AG09319 (cell line): ENCODE data around the gene AASDH.

Experiments
- DNase-seq: peaks from one replicate; pipeline ENCODE4 v3.0.0-alpha.2; 2010; ENCODE audit warnings: low read depth; ENCODE audit errors: extremely low read depth
- TF ChIP-seq, protein P1 (sequence below): IDR thresholded peaks from 2 replicates; pipeline ENCODE4 v1.5.1; 2011; ENCODE audit warnings: low read depth, mild to moderate bottlenecking, inconsistent platforms, low read length, moderate library complexity

Gene AASDH

DNA sequence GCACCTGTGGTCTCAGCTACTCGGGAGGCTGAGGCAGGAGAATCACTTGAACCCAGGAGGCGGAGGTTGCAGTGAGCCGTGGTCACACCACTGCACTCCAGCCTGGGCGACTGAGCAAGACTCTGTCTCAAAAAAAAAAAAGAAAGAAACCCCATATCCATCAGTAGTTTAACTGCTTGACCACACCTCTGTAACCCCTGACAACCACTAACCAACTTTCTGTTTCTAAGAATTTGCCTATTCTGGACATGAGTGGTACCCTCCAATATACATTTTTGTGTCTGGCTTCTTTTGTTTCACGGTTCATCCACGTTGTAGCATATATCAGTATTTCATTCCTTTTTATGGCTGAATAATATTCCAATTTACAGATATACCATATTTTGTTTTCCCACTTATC is 39.0 kb upstream of the AASDH start:
- DNase-seq = no peak

DNA sequence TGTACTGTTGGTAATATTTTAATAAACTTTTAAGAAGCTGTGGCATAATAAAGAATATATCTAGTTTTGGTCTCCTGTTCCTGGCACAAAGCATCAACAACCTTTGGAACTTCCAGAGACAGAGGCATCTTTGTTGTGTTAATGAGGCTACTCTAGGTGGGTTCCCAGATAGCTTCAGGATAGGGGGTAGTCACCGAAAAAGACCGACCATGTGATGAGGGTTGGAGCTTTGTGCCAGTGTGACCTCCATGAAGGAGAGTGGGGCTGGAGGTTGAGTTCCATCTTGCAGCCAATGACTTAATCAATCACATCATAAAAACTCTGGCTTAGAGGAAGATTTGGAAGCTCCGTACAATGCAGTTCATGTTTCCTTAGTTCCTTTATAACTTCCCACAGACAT is 38.2 kb upstream of the AASDH start:
- DNase-seq = no peak
- TF ChIP-seq, protein P1, sequence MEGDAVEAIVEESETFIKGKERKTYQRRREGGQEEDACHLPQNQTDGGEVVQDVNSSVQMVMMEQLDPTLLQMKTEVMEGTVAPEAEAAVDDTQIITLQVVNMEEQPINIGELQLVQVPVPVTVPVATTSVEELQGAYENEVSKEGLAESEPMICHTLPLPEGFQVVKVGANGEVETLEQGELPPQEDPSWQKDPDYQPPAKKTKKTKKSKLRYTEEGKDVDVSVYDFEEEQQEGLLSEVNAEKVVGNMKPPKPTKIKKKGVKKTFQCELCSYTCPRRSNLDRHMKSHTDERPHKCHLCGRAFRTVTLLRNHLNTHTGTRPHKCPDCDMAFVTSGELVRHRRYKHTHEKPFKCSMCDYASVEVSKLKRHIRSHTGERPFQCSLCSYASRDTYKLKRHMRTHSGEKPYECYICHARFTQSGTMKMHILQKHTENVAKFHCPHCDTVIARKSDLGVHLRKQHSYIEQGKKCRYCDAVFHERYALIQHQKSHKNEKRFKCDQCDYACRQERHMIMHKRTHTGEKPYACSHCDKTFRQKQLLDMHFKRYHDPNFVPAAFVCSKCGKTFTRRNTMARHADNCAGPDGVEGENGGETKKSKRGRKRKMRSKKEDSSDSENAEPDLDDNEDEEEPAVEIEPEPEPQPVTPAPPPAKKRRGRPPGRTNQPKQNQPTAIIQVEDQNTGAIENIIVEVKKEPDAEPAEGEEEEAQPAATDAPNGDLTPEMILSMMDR = no peak

More for the DNA sequence above, 39.0 kb upstream of the AASDH start:
- TF ChIP-seq, protein P1 = no peak

DNA sequence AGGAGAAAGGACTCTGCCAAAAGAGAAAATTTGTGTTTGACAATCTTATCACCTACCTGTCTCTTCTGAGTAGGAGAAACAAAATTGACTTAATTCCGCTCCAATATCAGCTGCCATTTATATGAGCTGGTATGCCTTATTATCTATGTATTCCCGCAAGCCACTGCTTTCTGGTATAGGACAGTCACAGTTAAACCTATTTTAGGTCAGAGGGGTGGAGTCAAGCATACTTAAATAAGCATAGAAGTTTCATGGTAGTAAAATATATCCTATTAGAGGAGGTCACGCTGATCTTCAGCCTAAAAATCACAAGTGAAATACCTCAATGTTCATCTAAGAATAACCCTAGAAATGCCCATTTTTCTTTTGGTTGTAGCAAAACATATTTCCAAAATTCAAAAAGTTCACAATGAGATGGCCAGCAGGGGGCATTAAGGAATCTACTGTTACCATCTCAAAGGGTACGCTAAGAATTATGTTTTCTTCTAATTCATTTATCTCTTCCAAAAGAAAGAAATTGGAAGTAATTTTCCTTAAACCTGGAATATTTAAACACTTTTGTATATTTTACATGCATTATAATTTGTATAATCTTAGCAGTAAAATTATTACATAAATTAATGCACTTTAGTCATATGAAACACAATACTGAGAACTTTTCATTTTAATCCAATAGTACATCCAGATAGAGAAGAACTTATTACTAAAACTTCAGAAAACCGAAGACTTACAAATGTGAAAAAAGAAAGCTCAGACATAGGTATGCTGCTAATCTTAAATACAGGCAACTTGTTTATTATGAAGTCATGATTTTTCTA is 37.6 kb upstream of the AASDH start:
- DNase-seq = no peak
- TF ChIP-seq, protein P1 = peak; percentile 65

DNA sequence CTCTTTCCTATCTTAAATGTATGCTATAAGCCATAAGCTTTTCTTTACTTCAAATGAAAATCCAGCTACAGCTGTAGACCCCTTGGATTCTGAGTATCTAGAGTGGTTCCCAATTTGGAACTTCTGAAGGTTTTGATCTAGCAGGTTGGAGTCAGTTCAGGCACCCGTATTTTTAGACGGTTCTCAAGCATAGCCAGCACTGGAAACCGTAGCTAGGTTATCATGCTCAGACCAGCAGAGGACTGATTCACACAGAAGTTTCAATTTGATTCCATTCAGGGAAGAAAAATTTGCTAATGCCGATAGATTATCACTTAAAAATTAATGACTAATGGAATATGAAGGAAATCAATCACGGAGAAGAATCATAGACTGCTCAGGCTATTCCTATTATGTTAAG is 36.9 kb upstream of the AASDH start:
- no peak for DNase-seq
- TF ChIP-seq, protein P1 = no peak

- no peak for DNase-seq
- TF ChIP-seq, protein P1 = no peak
These were observed 30.1 kb upstream of the AASDH start for GRCh38 chr4:56417396-56417795.

DNA sequence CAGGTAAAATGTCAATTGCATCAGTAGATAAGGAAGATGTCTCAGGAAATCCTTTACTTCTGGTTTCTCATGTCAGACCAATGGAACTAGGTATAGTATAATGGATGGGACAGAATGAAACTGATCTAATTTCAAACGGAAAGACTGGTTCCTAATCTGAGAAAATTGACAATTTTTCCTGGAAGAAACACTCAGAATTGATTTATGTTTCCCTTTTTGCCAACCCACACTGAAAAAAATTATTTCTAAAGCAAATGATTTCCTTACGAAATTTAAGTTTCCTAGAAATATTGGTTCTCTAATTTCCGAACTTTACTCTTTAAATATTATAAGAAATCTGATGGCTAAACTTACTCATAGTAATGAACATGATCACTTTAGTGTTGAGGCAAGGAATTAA is 29.1 kb upstream of the AASDH start:
- TF ChIP-seq, protein P1 = no peak
- no peak for DNase-seq

DNA sequence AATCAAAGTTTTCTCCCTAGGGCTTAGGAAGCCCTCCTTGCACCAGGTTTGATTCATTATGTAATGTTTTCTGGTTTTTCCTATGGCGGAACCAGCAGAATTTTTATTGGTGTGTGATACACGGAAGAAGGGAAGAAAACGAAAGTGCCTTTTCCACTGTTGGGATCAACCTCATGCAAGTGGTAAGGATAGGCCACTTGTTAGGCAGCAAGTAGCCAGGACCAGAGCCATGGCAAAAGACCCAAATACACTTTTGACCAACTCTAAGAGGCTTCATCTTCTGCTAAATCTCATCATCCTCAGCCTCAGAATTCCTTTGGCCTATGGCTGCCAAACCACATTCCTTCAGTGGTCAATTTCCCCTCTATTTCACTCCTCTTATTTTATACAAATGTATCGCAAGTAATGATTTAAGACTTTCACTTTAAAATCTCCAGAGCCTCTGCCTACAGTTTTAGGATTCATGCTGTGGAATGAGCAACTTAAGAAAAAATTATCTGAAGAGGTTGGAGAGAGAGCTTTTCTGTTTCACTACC is 26.9 kb upstream of the AASDH start:
- TF ChIP-seq, protein P1 = no peak
- no peak for DNase-seq
